ENCODE results near the gene OGDHL.

DNA sequence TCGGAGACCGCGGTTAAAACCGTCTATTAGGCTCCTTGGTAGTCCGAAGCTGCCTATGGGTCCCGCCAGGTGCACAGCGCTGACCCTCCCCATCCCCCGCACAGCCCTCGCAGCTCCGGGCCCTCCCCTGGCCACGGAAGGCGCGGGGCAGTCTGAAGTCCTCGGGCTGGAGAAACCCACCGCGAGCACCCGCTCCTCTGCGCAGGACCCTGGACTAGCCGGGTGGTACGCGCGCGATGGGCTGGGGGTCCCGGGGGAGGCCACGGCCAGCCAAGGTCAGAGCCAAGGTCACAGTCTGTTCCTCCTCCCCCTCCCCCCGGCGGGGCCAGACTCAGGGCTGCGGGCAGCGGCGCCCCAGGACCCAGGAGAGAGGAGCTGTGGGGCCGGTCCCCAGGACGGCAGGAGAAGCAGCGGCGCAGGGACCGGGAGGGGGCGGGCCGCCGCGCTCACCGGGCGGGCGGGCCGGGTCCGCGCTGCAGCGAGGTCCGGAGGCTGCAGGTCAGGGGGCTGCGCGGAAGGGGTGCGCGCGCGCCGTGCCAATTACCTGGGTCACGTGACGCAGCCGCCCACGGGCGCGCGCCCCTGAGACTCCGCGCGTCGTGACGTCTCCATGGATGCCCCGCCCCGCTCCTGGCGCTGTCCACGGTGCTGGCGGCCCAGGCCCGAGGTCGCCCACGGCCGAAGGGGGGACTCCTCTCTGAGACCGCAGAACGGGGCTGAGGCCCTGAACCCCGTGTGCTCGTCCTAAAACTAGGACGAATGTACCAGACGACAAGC is at the start of gene OGDHL:
- TF ChIP-seq EZH2 (IDR thresholded peaks at IDR 0.05; ENCODE audit: insufficient read depth, poor library complexity, severe bottlenecking) (no peak), EZH2phosphoT487 (IDR thresholded peaks at IDR 0.05; ENCODE audit: insufficient read depth, low read depth) (no peak)
